IMR-90 (cell line): ENCODE results near the gene NPTN. TPM values are rescaled to one million over a fixed set of nuclear protein-coding genes. Genes with fewer than 3 reads are reported as not detected.

Experiments
- ATAC-seq: fragments of 200-7000 bp; cut with Tn5 transposase; 2 replicates; pipeline ENCODE4 v1.9.1; 2020; ENCODE audit warnings: low read depth, mild to moderate bottlenecking, moderate library complexity
- BruUV-seq: library from RNA; stranded (reverse); fragments of 400-500 nt; replicated peaks from 2 replicates; lab custom pipeline; 2021; lab: Mats Ljungman, UMichigan
- CTCF ChIA-PET: fragments of 300-600 bp; formaldehyde crosslinking; extraction: SDS; loops from one replicate; lab custom pipeline; 2021; ENCODE audit warnings: antibody characterized with exemption; lab: Yijun Ruan, JAX
- POLR2A ChIA-PET: fragments of 300-600 bp; sonication (Branson Sonifier 250); formaldehyde crosslinking; loops from one replicate; lab custom pipeline; 2022; ENCODE audit warnings: antibody characterized with exemption; ENCODE audit not compliant: unreplicated experiment; lab: Charles Lee
- DNase-seq: peaks from one replicate; pipeline ENCODE4 v3.0.0; 2013
- H2AFZ ChIP-seq: replicated peaks from 2 replicates; pipeline ENCODE3; 2013; ENCODE audit warnings: low read length, mild to moderate bottlenecking; ENCODE audit not compliant: poor library complexity
- H2AK5ac ChIP-seq: 2 replicates; pipeline ENCODE4 v1.6.1; 2013; ENCODE audit warnings: low read depth, low read length, inconsistent platforms
- H2AK9ac ChIP-seq: replicated peaks from 2 replicates; pipeline ENCODE3; 2013; ENCODE audit warnings: mild to moderate bottlenecking, low read depth, low read length, moderate library complexity; ENCODE audit not compliant: poor library complexity
- H2BK120ac ChIP-seq: 2 replicates; pipeline ENCODE4 v1.6.1; 2013; ENCODE audit warnings: low read depth, low read length, inconsistent platforms
- H2BK15ac ChIP-seq: 3 replicates; pipeline ENCODE4 v1.6.1; 2013; ENCODE audit warnings: low read depth, low read length, inconsistent platforms
- H2BK20ac ChIP-seq: 2 replicates; pipeline ENCODE4 v1.6.1; 2013; ENCODE audit warnings: low read depth, mild to moderate bottlenecking, inconsistent platforms, low read length, moderate library complexity
- H2BK5ac ChIP-seq: 2 replicates; pipeline ENCODE4 v1.6.1; 2013; ENCODE audit warnings: mild to moderate bottlenecking, low read depth, low read length, inconsistent platforms; ENCODE audit not compliant: poor library complexity, severe bottlenecking
- H3K14ac ChIP-seq: replicated peaks from 2 replicates; pipeline ENCODE4 v1.6.1; 2013; ENCODE audit warnings: low read depth, low read length, inconsistent platforms
- H3K18ac ChIP-seq: 2 replicates; pipeline ENCODE4 v1.6.1; 2013; ENCODE audit warnings: low read depth, low read length, control low read depth
- H3K23ac ChIP-seq: 2 replicates; pipeline ENCODE4 v1.6.1; 2013; ENCODE audit warnings: low read depth, low read length, inconsistent platforms
- H3K27ac ChIP-seq: 2 replicates; pipeline ENCODE4 v1.5.1; 2013; ENCODE audit warnings: mild to moderate bottlenecking, control low read depth, low read length; ENCODE audit not compliant: insufficient read depth
- H3K27me3 ChIP-seq: 2 replicates; pipeline ENCODE4 v1.6.1; 2013; ENCODE audit warnings: low read length; ENCODE audit not compliant: control insufficient read depth, insufficient read depth
- H3K36me3 ChIP-seq: 2 replicates; pipeline ENCODE4 v1.6.1; 2013; ENCODE audit warnings: low read length, mixed read lengths; ENCODE audit not compliant: control insufficient read depth, insufficient read depth
- H3K4ac ChIP-seq: 2 replicates; pipeline ENCODE4 v1.6.1; 2013; ENCODE audit warnings: low read depth, low read length, inconsistent platforms
- H3K4me1 ChIP-seq: 2 replicates; pipeline ENCODE4 v1.6.1; 2013; ENCODE audit warnings: low read length, mixed read lengths; ENCODE audit not compliant: control insufficient read depth, insufficient read depth
- H3K4me2 ChIP-seq: 2 replicates; pipeline ENCODE4 v1.6.1; 2013; ENCODE audit warnings: low read depth, mild to moderate bottlenecking, control low read depth, low read length, moderate library complexity
- H3K4me3 ChIP-seq: 2 replicates; pipeline ENCODE4 v1.5.1; 2013; ENCODE audit warnings: low read depth, mild to moderate bottlenecking, control low read depth, low read length, moderate library complexity; ENCODE audit not compliant: insufficient read depth
- H3K56ac ChIP-seq: 2 replicates; pipeline ENCODE4 v1.6.1; 2013; ENCODE audit warnings: low read length, inconsistent platforms; ENCODE audit not compliant: insufficient read depth; ENCODE audit errors: extremely low read depth
- H3K79me1 ChIP-seq, 2 experiments: 2 replicates each; pipeline ENCODE4 v1.6.1; 2013; ENCODE audit warnings: low read length in 2 of 2, inconsistent platforms in 1 of 2, low read depth in 1 of 2
- H3K9ac ChIP-seq: 2 replicates; pipeline ENCODE4 v1.6.1; 2013; ENCODE audit warnings: low read depth, low read length, control low read depth
- H3K9me1 ChIP-seq: 2 replicates; pipeline ENCODE4 v1.6.1; 2013; ENCODE audit warnings: low read length, inconsistent platforms; ENCODE audit not compliant: insufficient read depth
- H3K9me3 ChIP-seq: 2 replicates; pipeline ENCODE4 v1.6.1; 2013; ENCODE audit warnings: low read length; ENCODE audit not compliant: control insufficient read depth, insufficient read depth
- H4K20me1 ChIP-seq: 2 replicates; pipeline ENCODE4 v1.6.1; 2013; ENCODE audit warnings: low read length, inconsistent platforms; ENCODE audit not compliant: insufficient read depth
- H4K5ac ChIP-seq: 2 replicates; pipeline ENCODE4 v1.6.1; 2013; ENCODE audit warnings: mild to moderate bottlenecking, low read depth, low read length, control low read depth
- H4K8ac ChIP-seq, 2 experiments: 2 replicates each; pipeline ENCODE4 v1.6.1; 2013; ENCODE audit warnings: low read depth in 2 of 2, low read length in 2 of 2, control low read depth in 1 of 2, inconsistent platforms in 1 of 2
- H4K91ac ChIP-seq: 2 replicates; pipeline ENCODE4 v1.6.1; 2013; ENCODE audit warnings: low read depth, low read length, inconsistent platforms; ENCODE audit not compliant: insufficient read depth
- BHLHE40 ChIP-seq: fragments of 150-350 bp; IDR thresholded peaks from 2 replicates; pipeline ENCODE4 v1.6.1; 2016; ENCODE audit warnings: mild to moderate bottlenecking, low read depth, low read length
- CEBPB ChIP-seq: IDR thresholded peaks from 2 replicates; pipeline ENCODE4 v1.6.1; 2012; ENCODE audit warnings: low read depth, low read length, improper control_type of control experiment
- CHD1 ChIP-seq: IDR thresholded peaks from 2 replicates; pipeline ENCODE4 v1.6.1; 2012; ENCODE audit warnings: low read depth, low read length, improper control_type of control experiment
- CTCF ChIP-seq: conservative IDR thresholded peaks from 2 replicates; pipeline ENCODE4 v1.5.1; 2012; ENCODE audit warnings: mild to moderate bottlenecking, low read depth, low read length, improper control_type of control experiment
- ELK1 ChIP-seq: fragments of 150-350 bp; IDR thresholded peaks from 2 replicates; pipeline ENCODE4 v1.6.1; 2016; ENCODE audit warnings: low read depth, mild to moderate bottlenecking, low read length, moderate library complexity, borderline replicate concordance
- FOS ChIP-seq: fragments of 150-350 bp; IDR thresholded peaks from 2 replicates; pipeline ENCODE4 v1.6.1; 2016; ENCODE audit warnings: low read depth, low read length
- MAFK ChIP-seq: IDR thresholded peaks from 2 replicates; pipeline ENCODE4 v1.6.1; 2012; ENCODE audit warnings: low read depth, low read length, improper control_type of control experiment
- MAZ ChIP-seq: IDR thresholded peaks from 2 replicates; pipeline ENCODE4 v1.6.1; 2012; ENCODE audit warnings: low read depth, mild to moderate bottlenecking, low read length, improper control_type of control experiment, moderate library complexity, borderline replicate concordance
- MXI1 ChIP-seq: IDR thresholded peaks from 2 replicates; pipeline ENCODE4 v1.6.1; 2012; ENCODE audit warnings: low read depth, mild to moderate bottlenecking, low read length, moderate library complexity, borderline replicate concordance
- NFE2L2 ChIP-seq: fragments of 150-350 bp; IDR thresholded peaks from 2 replicates; pipeline ENCODE4 v1.6.1; 2016; ENCODE audit warnings: low read depth, mild to moderate bottlenecking, low read length
- POLR2A ChIP-seq: IDR thresholded peaks from 2 replicates; pipeline ENCODE4 v1.6.1; 2012; ENCODE audit warnings: mild to moderate bottlenecking, low read depth, low read length
- RAD21 ChIP-seq: IDR thresholded peaks from 2 replicates; pipeline ENCODE4 v1.6.1; 2012; ENCODE audit warnings: low read length, improper control_type of control experiment
- RCOR1 ChIP-seq: IDR thresholded peaks from 2 replicates; pipeline ENCODE4 v1.6.1; 2012; ENCODE audit warnings: mild to moderate bottlenecking, low read length, improper control_type of control experiment; ENCODE audit not compliant: insufficient replicate concordance
- RFX5 ChIP-seq: IDR thresholded peaks from 2 replicates; pipeline ENCODE4 v1.8.0; 2012; ENCODE audit warnings: low read depth, mild to moderate bottlenecking, low read length, moderate library complexity
- SMC3 ChIP-seq: fragments of 150-350 bp; IDR thresholded peaks from 2 replicates; pipeline ENCODE4 v1.6.1; 2016; ENCODE audit warnings: low read depth, mild to moderate bottlenecking, antibody characterized with exemption, low read length, moderate library complexity
- USF2 ChIP-seq: fragments of 150-350 bp; IDR thresholded peaks from 2 replicates; pipeline ENCODE4 v1.6.1; 2017; ENCODE audit warnings: mild to moderate bottlenecking, antibody characterized with exemption, low read length, low read depth
- WGBS, 2 experiments: methylation state at CpG; one replicate each; pipeline versions ENCODE4 v1.1.5 to v1.1.7; 2013; ENCODE audit warnings: missing lambda C conversion rate in 2 of 2; ENCODE audit not compliant: insufficient read length in 1 of 2; ENCODE audit errors: extremely low coverage in 2 of 2; 5-methylcytosine and 5-hydroxymethylcytosine counted together
- dilution Hi-C: fragments of 300-500 bp; cut with HindIII; formaldehyde crosslinking; loops from one replicate; pipeline ENCODE4 v1.14.3; 2018; ENCODE audit warnings: low sequenced_read_pairs; ENCODE audit not compliant: unreplicated experiment
- in situ Hi-C: fragments of 300-500 bp; cut with MboI; formaldehyde crosslinking; loops from 3 replicates; pipeline ENCODE4 v1.14.3; 2019; ENCODE audit warnings: low sequenced_read_pairs, inconsistent platforms, mixed read lengths
- intact Hi-C: fragments of 100-400 bp; cut with micrococcal nuclease; formaldehyde crosslinking; loops from 2 replicates; pipeline ENCODE4 v1.10.0; 2022
- polyA plus RNA-seq, 3 experiments: library from polyadenylated mRNA; depleted of rRNA; stranded (reverse); fragments of >200 nt; gene quantifications; 2 replicates each; pipeline ENCODE4 v1.2.3, GENCODE V29; 2012; ENCODE audit warnings: low replicate concordance in 1 of 3
- total RNA-seq: library from RNA; depleted of rRNA; stranded (reverse); fragments of >200 nt; gene quantifications from 2 replicates; pipeline ENCODE4 v1.2.3, GENCODE V29; 2012

Gene NPTN
- total and polyA plus RNA-seq, 2 of the 4 experiments (the other 2 are of a cell fraction): 171 to 329 TPM

GRCh38 chr15:73583544-73583943 is 49.6 kb downstream of the NPTN start:
- Histone ChIP-seq H3K27me3 (no peaks in the 10 kb centered on the region), H2BK20ac (no peak overlapping the region), H3K56ac (no peak overlapping the region), H3K14ac (no peak overlapping the region), H3K9me3 (no peaks in the 10 kb centered on the region), H2AK5ac (no peak overlapping the region), H4K8ac (no peak overlapping the region), H4K20me1 (peaks cover 7% of the 10 kb centered on the region; the same call in 1 of the 2 replicates), H3K9me1 (peaks cover 8% of the 10 kb centered on the region; the same call in 1 of the 2 replicates), H2BK5ac (no peak overlapping the region), H4K91ac (no peak overlapping the region), H3K27ac (no peak overlapping the region), H2BK120ac (no peak overlapping the region), H3K4me2 (no peak overlapping the region), H2AFZ (no peak overlapping the region), H3K36me3 (peaks cover 30% of the 10 kb centered on the region), H3K9ac (no peak overlapping the region), H3K4me3 (no peak overlapping the region), H3K4me1 (no peaks in the 10 kb centered on the region), H3K4ac (no peak overlapping the region), H2AK9ac (no peak overlapping the region), H2BK15ac (no peak overlapping the region), H3K23ac (no peak overlapping the region), H3K79me1 (peaks cover 21 to 44% of the 10 kb centered on the region in 2 experiments), H4K5ac (no peak overlapping the region), H3K18ac (no peak overlapping the region)
- no TSS peak for BruUV-seq
- intact Hi-C loops (no loop called here), dilution Hi-C loops (no loop called here), in situ Hi-C loops (no loop called here)
- no CpG with 5 or more reads among the region's 3 CpGs for WGBS, 2 experiments
- ChIA-PET CTCF (no interaction called here), POLR2A (no interaction called here)
- TF ChIP-seq POLR2A (no peak), MXI1 (no peak), FOS (no peak), BHLHE40 (no peak), ELK1 (no peak), RCOR1 (no peak), USF2 (no peak), MAFK (no peak), MAZ (no peak), RAD21 (no peak), CEBPB (no peak), NFE2L2 (no peak), SMC3 (no peak), RFX5 (no peak), CTCF (no peak), CHD1 (no peak)
- DNase-seq: no peak
- no peak for ATAC-seq
